Stimulated activated CD4-positive, alpha-beta T cell treated with anti-CD3 and anti-CD28 coated beads, TNF-alpha, amount 100 ng/mL, for 48 hours (primary cell): ENCODE measurements around the gene CLPSL2.
A peak's percentile ranks its signal among the peaks of the same experiment; 100 is the strongest.

Source experiments
- DNase-seq, 3 donors: peaks; one replicate each; pipeline ENCODE4 v3.0.0-alpha.2; 2020; ENCODE audit warnings: low read depth in 3 of 3

The CLPSL2 gene

GRCh38 chr6:35746516-35746915 is 29.9 kb upstream of the CLPSL2 start:
- no peak for DNase-seq

- DNase-seq, result no peak
Observed at GRCh38 chr6:35747877-35748276, 28.5 kb upstream of the CLPSL2 start.

DNA sequence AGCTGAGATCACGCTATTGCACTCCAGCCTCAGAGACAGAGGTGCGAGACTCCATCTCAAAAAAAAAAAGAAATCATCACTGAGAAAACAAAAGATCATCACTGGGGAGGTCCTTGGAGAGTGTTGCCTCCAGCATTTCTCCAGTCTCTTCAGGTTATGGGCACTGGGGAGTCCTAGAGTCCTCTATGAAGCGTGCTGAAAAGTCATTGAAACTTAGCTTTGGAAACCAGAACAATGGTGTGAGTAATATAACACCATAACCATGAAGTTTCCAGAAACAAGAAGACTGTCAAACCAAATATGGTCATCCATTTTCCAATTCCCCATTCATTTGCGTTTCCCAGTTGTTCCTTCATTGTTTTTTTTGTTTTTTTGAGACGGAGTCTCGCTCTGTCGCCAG is 25.8 kb upstream of the CLPSL2 start:
- no peak for DNase-seq

GRCh38 chr6:35751594-35751993 is 24.8 kb upstream of the CLPSL2 start:
- DNase-seq, result peak in 1 of 3 donors; percentile 37

DNA sequence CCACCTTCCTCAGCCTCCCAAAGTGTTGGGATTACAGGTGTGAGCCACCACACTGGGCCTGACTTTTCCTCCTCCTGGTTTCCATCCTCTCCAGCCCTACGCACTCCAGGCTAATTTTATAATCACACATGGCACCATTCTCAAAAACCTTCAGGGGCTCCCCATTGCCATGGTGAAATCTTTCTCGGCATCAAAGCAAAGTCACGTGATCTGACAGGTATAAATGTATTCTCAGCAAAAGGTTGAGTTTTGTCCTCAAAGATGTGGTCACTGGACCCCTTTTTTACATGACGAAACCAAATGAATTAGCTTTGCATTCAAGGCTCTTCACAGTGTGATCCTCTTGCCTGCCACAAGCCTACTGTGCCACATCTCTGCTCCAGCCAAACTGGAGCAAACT is 24.1 kb upstream of the CLPSL2 start:
- DNase-seq, result no peak

DNA sequence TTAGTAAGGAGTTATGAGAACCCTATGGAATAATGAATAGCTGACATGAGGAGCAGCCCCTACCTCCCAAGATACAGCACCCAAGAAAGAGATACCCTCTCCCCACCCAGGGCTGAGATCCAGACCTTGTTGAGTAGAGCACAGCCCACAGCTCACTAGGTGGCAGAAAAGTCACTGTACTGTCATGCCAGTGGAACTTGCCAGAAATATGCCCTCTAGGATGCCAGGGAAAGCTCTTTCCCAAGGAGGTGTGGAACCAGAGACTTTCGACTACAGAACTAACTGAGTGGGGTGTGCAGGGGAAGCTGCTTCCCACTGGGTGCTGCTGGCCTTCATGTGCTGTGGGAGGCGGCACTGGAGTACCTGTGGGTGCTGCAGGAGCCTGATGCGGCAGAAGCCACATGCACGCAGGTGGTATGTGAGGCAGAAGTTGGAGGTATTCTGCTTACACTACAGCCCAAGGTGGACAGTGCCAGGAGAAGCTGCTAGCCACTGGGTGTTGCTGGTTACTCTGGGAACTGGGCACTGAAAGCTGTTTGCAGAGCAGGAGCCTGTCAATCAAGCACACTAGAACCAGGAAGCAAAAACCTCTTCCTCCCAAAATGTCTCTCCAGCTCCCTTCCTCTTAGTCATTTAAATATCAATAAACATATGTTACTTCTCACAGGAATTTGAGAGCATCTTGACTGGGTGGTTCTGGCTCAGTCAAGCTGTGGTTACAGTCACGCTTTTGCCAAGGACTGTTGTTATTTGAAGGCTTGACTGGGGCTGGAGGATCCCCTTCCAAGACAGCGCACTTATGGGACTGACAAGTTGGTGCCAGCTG is 21.7 kb upstream of the CLPSL2 start:
- DNase-seq, result no peak

DNA sequence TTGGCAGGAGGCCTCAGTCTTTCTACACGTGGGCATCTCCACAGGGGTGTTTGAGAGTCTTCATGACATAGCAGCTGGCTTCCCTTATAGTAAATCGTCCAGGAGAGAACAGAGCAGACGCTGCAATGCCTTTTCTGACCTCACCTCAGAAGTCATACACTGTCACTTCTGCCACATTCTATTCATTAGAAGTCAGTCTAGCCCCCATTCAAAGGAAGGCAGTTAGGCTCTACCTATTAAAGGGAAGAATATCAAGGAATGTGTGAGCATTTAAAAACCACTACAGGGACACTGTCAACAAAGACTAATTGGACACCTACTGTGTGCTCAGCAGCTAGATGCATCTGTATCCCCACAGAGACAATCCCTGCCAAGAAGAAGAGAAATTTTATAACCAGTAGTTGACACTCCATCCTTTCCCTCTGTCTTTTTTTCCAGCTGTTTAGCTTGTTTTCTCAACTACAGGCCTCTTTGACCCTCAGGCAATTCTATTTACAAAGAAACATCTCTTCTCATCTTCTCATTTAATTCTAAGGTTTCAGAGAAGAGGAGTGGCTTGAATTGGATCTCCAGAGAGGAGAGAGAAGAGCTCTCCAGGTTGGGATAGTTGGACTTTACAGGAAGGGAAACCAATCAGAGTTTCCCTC is 21.0 kb upstream of the CLPSL2 start:
- no peak for DNase-seq

DNA sequence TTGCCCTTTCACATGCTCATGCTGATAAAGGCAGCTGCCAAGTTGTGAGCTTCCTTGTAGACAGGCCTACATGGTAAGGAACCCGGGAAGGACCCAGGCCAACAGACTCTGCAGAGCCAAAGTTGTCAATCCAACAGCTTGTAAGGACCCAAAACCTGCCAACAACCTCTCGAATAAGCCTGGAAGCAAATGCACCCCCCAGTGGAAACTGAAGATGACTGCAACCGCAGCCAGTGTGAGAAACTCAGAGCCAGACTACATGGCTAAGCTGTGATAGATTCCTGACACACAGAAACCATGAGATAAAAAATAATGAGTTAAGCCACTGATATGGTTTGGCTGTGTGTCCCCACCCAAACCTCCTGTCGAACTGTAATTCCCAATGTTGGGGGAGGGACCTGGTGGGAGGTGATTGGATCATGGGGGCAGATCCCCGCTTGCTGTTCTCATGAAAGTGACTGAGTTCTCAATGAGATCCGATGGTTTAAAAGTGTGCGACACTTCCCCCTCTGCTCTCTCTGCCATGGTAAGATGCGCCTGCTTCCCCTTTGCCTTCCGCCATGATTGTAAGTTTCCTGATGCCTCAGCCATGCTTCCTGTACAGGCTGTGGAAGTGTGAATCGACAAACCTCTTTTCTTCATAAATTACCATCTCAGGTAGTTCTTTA is 18.8 kb upstream of the CLPSL2 start:
- no peak for DNase-seq

DNA sequence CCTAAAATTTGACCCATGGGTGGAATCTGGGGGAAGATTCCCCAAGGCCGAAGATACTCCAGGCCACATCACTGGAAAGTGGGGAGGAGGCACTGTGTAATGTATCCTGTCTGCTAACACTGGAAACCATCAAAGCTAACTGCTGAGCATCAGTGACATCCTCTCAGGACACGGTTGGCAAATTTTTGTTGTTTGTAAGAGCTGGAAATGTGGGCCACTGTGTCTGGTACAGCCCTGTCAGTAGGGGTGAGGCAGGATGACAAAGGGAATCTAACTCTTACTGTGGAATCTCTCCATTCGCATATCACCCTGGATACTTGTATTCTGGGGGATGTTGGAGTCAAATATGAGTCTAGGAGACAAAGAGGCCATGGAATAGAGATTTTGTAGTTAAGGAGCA is 17.0 kb upstream of the CLPSL2 start:
- no peak for DNase-seq

DNA sequence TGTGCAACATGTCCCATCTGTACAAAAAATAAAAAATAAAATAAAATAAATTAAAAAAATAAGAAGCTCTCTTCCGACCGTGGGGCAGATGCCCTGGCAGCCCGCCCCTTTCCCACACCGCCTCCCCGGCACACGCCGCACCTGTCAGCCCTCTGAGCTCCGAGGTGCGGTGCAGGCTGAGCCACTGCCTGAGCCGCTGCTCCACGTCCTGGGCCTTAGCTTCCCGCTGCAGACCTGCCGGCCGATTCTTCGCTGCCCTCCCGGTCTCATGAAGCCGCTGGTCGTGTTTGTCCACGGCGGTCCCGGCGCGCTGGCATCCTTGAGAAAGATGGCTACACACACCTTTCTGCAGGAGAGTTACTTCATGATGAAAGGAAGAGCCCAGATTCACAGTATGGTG is 10.7 kb upstream of the CLPSL2 start:
- DNase-seq, result no peak

- no peak for DNase-seq
Observed at GRCh38 chr6:35769211-35769610, 7.2 kb upstream of the CLPSL2 start.

DNA sequence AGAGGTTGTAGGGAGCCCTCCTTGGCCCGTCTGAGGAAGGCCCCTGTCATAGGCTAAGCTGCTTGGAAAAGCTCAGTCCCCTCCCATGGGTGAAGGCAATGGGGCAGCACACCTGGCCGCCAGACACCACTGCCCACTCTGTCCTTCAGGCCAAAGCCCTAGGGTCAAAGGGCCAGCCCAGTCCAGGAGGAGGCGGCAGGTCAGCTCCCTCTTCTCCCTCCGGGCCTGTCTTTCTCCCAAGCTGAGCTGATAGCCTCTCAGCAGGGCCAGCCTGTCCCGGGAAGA is 5.1 kb upstream of the CLPSL2 start:
- DNase-seq, result no peak

- DNase-seq, result no peak
Observed at GRCh38 chr6:35774116-35774794, 2.1 kb upstream of the CLPSL2 start.

DNA sequence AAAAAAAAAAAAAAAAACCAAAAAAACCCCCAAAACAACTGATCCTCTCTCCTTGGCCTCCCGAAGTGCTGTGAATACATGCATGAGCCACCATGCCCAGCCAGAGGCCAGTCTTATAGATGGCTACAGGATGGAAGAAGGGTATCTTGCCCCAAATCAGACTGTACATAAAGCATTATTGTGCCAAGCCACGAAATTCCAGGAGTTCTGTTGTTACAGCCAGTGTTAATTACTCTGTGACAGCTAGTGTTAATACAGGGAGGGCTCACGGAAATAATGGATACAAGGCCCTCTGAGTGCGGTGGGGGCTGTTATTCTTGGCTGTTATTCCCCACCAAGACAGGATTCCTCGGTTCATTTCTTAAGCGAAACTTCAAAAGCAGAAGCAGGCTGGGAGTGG is 1.4 kb upstream of the CLPSL2 start:
- DNase-seq, result no peak

- DNase-seq, result no peak
Observed at GRCh38 chr6:35777356-35778102, 1.1 kb downstream of the CLPSL2 start.

DNA sequence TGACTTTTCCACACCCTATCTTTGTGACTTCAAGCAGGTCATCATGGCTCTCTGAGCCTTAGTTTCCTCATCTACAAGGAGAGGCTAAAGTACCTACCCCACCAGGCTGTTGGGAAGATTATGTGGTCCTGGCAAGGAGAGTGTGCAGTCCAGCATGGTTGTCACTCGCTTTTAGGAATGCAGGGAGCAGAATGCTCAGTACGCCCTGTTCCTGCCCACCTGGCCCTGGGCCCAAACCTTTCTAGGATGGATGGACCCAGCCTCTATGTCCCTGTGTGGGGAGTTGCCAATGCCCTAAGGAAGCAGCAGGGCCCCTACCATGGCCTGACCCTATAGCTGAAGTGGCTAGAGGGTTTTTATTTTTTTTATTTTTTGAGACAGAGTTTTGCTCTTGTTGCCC is 2.0 kb downstream of the CLPSL2 start:
- no peak for DNase-seq

DNA sequence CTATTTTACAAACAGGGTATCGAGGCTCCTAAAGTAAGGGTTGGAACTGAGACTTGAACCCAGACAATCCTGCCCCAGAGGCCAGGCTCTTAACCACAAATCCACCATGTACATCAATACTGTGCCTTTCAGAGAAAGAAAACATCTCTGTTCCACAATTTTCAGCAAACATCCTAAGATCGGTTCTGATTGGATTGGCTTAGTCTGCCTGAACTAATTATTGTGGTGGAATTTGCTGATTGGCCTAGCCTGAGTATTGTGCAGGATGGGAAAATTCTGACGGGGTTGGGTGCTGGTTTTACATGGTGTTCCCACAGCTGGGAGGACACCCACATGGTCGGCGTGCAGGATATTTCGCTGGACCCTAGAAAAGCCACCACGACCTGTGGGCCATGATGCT is 4.3 kb downstream of the CLPSL2 start, which contains the start of gene CLPSL1:
Gene CLPSL1, plus strand, starts transcription at position 301 of the 400 bp plus-strand sequence. Its CDS starts 92 bp downstream, at position 393.
- no peak for DNase-seq

DNA sequence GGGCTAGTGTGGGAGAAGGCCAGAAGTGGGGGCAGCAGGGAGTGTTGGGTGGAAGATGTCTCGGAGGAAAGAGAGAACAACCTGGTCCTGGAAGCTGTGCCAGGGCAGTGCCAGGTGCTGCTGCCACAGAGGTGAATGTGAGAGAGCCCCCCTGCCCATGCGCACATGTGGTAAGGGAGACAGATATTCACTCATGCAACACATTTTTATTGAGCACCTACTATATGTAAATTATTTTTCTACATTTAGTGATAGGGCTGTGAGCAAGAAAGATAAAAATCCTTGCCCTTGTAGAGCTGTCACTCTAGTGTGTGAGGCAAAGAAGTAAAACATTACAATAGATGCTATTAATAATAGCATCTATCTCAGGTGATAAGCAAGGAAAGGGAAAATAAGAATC is 4.9 kb downstream of the CLPSL2 start:
- no peak for DNase-seq

- DNase-seq, result no peak
Observed at GRCh38 chr6:35782424-35782823, 6.0 kb downstream of the CLPSL2 start.

GRCh38 chr6:35784200-35784599 is 7.8 kb downstream of the CLPSL2 start:
- no peak for DNase-seq

DNA sequence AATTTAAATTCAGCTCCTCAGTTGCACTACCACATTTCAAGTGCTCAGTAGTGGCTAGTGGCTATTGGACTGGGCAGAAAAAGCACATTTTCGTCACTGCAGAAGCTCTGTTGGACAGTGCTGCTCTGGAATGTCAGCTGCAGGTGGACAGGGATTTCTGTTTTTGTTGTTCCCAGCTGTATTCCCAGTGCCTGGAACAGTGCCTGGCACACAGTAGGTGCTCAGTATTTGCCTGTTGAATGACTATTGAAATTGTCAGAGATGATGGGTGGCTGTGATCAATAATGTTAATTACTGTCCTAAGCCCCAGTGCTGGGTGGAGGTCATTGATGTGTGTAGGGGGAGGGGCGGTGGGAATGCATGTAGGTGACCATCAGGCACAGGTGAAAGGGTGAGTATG is 9.9 kb downstream of the CLPSL2 start:
- DNase-seq, result no peak

DNA sequence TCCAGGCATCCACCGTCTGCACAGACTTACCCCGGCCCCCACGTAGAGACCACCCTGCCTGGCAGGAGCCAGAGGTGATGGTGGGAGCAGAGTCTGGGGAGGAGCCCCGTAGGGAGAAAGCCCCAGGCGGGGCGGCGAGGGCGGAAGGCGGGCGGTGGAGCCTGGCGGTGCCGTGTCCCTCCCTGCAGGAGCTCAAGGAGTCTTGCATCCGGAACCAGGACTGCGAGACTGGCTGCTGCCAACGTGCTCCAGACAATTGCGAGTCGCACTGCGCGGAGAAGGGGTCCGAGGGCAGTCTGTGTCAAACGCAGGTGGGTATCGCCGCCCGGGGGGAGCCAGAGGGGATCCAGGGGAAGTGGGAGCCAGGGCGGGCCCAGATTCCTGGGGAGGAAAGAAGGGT is 10.4 kb downstream of the CLPSL2 start:
- no peak for DNase-seq
